Measurements from ENCODE around the gene GRB10. TPM values are rescaled to one million over a fixed set of nuclear protein-coding genes. Genes with fewer than 3 reads are reported as not detected.
A peak's percentile ranks its signal among the peaks of the same experiment; 100 is the strongest.

Gene GRB10
- total RNA-seq, 4 donors from 2014 or later, result 40.4 to 88.6 (median 61.1) TPM

DNA sequence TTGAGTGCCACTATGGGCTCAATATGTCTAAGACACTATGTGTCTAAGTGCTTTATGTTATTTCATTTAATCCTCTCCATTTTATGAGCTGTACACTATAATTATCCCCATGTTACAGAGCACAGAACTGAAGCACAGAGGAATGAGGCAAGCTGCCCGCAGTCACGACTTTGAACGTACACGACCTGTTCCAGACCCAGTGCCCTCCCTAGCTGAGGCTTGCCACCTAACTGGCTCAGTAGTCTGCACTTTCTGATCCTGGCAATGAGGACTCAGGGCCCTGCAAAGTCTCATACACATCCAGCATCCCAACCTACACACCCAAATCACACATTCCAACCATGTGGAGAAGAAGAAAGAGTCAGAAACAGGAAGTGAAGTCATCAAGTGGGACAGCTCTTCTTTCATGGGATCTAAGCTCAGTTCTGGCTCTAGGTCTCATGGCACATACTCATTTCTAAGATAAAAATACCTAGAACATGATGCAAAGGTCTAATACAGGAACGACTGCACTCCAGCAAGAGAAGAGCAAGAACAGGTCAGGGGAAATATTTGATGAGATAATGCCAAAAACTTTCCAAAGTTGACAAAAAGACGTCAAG is 175.1 kb downstream of the GRB10 start:
- intact Hi-C loops (cut with DNase I; ENCODE audit: low total_unique reads), result no loop called here
- Histone ChIP-seq H3K36me3 (peaks cover 6 to 76% of the 10 kb centered on the region in 2 donors), H3K27me3 (no peaks in the 10 kb centered on the region), H3K9me3 (no peaks in the 10 kb centered on the region), H3K4me1 (peaks cover 7 to 12% of the 10 kb centered on the region in 2 donors), H3K27ac (peak overlapping the region; percentile 35 to 79 (median 70)), H3K4me3 (no peak overlapping the region)
- DNase-seq (peak in 1 of 2 donors; percentile 56), ATAC-seq (peak; percentile 63 to 91)
- no peak for TF ChIP-seq POLR2A (IDR thresholded peaks at IDR 0.05)
- TF ChIP-seq, protein P1, sequence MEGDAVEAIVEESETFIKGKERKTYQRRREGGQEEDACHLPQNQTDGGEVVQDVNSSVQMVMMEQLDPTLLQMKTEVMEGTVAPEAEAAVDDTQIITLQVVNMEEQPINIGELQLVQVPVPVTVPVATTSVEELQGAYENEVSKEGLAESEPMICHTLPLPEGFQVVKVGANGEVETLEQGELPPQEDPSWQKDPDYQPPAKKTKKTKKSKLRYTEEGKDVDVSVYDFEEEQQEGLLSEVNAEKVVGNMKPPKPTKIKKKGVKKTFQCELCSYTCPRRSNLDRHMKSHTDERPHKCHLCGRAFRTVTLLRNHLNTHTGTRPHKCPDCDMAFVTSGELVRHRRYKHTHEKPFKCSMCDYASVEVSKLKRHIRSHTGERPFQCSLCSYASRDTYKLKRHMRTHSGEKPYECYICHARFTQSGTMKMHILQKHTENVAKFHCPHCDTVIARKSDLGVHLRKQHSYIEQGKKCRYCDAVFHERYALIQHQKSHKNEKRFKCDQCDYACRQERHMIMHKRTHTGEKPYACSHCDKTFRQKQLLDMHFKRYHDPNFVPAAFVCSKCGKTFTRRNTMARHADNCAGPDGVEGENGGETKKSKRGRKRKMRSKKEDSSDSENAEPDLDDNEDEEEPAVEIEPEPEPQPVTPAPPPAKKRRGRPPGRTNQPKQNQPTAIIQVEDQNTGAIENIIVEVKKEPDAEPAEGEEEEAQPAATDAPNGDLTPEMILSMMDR (IDR thresholded peaks at IDR 0.05 in 4 of 5, conservative IDR thresholded peaks at IDR 0.05 in 1 of 5), result no peak
- in situ Hi-C loops (cut with MboI; ENCODE audit: low sequenced_read_pairs in 4 of 4), result no loop called here

DNA sequence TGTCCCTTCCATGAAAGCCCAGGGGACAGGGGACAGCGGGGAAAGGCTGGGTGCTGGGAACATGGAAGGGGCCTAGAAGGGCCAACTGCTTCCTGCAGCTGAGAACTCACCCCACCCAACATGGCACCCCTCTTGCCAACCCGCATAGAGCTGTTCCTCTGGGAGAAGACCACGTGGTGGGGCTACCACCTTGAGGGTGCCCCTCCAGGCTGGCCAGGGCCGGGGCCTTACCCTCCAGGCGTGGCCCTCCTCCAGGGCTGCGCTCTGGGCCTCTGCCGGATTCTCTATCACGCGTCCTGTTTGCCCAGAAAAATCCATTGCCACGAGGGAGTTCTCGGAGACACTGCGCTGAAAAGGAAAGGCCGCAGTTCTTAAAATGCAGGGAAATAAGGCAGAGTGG is 177.6 kb downstream of the GRB10 start:
- ATAC-seq (no peak), DNase-seq (no peak)
- H3K27me3 ChIP-seq, result no peaks in the 10 kb centered on the region
- TF ChIP-seq, protein P1 (IDR thresholded peaks at IDR 0.05 in 4 of 5, conservative IDR thresholded peaks at IDR 0.05 in 1 of 5), result no peak
- TF ChIP-seq POLR2A (IDR thresholded peaks at IDR 0.05), result no peak
- peaks cover 7 to 12% of the 10 kb centered on the region in 2 donors for H3K4me1 ChIP-seq
- peaks cover 6 to 56% of the 10 kb centered on the region in 2 donors for H3K36me3 ChIP-seq
- H3K27ac ChIP-seq, result no peak overlapping the region
- H3K9me3 ChIP-seq, result no peaks in the 10 kb centered on the region
- in situ Hi-C loops (cut with MboI; ENCODE audit: low sequenced_read_pairs in 4 of 4), result no loop called here
- intact Hi-C loops (cut with DNase I; ENCODE audit: low total_unique reads), result no loop called here
- no peak overlapping the region for H3K4me3 ChIP-seq

DNA sequence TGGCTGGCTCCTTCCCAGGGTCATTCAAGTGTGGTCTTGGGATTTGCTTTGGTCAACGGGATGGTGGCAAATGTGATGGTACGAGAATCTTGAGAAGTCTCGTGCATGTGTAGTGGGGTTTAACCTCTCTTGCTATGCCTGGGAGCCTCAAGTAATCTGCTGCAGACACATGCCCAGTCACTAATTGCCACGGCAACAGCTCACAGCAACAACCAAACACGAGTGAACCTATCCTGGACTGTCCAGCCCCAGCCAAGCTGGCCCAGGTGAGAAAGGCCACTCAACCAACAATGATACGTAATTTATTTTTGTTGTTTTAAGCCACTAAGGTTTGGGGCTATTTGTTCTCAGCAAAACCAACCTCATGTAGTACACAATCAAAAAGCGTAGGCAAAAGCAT is 179.4 kb downstream of the GRB10 start:
- in situ Hi-C loops (cut with MboI; ENCODE audit: low sequenced_read_pairs in 4 of 4) (no loop called here), intact Hi-C loops (cut with DNase I; ENCODE audit: low total_unique reads) (no loop called here)
- no peak overlapping the region for H3K4me3 ChIP-seq
- peak overlapping the region in 1 of 4 donors; percentile 38 for H3K27ac ChIP-seq
- H3K36me3 ChIP-seq, result peaks cover 6 to 59% of the 10 kb centered on the region in 2 donors
- TF ChIP-seq POLR2A (IDR thresholded peaks at IDR 0.05), result no peak
- TF ChIP-seq, protein P1 (IDR thresholded peaks at IDR 0.05 in 4 of 5, conservative IDR thresholded peaks at IDR 0.05 in 1 of 5), result no peak
- H3K27me3 ChIP-seq, result no peaks in the 10 kb centered on the region
- no peaks in the 10 kb centered on the region for H3K9me3 ChIP-seq
- DNase-seq (no peak), ATAC-seq (no peak)
- peaks cover 3 to 9% of the 10 kb centered on the region in 2 donors for H3K4me1 ChIP-seq

DNA sequence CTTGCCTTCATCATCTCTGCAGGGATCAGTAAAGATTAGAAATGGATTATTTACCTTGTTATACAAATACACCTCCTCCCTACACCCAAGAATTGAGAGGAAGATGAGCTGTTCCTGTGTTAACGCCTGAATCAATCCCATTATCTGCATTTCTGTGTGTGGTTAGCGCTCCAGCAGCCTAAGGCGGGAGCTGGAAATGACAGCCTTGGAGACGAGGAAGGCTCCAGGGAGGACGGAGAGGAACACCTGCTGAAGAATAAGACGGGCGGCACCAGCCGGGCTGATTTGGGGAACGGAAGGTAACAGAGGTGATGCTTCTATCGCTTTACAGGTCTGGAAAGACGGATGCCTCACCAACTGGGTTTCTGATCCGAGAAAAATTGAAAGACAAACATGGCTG is 183.3 kb downstream of the GRB10 start:
- H3K4me3 ChIP-seq, result no peak overlapping the region
- peaks cover 3 to 52% of the 10 kb centered on the region in 2 donors for H3K36me3 ChIP-seq
- no peak for ATAC-seq
- peaks cover 5 to 13% of the 10 kb centered on the region in 2 donors for H3K4me1 ChIP-seq
- TF ChIP-seq, protein P1 (IDR thresholded peaks at IDR 0.05 in 4 of 5, conservative IDR thresholded peaks at IDR 0.05 in 1 of 5), result no peak
- no peak for TF ChIP-seq POLR2A (IDR thresholded peaks at IDR 0.05)
- H3K27me3 ChIP-seq, result no peaks in the 10 kb centered on the region
- in situ Hi-C loops (cut with MboI; ENCODE audit: low sequenced_read_pairs in 4 of 4) (loop anchor here in 3 of 4 donors (10.0 kb wide), 1 partner anchor 135 kb away; no protein-coding TSS in a partner anchor), intact Hi-C loops (cut with DNase I; ENCODE audit: low total_unique reads) (loop anchor here (5.0 to 10.0 kb wide), 2 partner anchors 193 to 465 kb away; no protein-coding TSS in a partner anchor)
- no peaks in the 10 kb centered on the region for H3K9me3 ChIP-seq
- DNase-seq, result no peak
- no peak overlapping the region for H3K27ac ChIP-seq
